Chondrocyte (in vitro differentiated cells): ENCODE data around the gene GPR153. TPM values are rescaled to one million over a fixed set of nuclear protein-coding genes. Genes with fewer than 3 reads are reported as not detected.

Source experiments
- DNase-seq: peaks from one replicate; pipeline ENCODE4 v3.0.0; 2021; ENCODE audit warnings: mixed read lengths, low spot score
- H3K27ac Mint-ChIP-seq: one replicate; pipeline ENCODE4 v1.8.0; 2021; ENCODE audit warnings: mild to moderate bottlenecking, moderate library complexity, mixed read lengths; ENCODE audit not compliant: unreplicated experiment
- H3K27me3 Mint-ChIP-seq: 2 replicates; pipeline ENCODE4 v1.8.0; 2021; ENCODE audit warnings: low read depth, mixed read lengths
- H3K36me3 Mint-ChIP-seq: 2 replicates; pipeline ENCODE4 v1.8.0; 2021; ENCODE audit warnings: low read depth, mixed read lengths
- H3K4me1 Mint-ChIP-seq: 2 replicates; pipeline ENCODE4 v1.8.0; 2021; ENCODE audit warnings: low read depth, mild to moderate bottlenecking, mixed read lengths
- H3K4me3 Mint-ChIP-seq: one replicate; pipeline ENCODE4 v1.8.0; 2021; ENCODE audit warnings: mild to moderate bottlenecking, moderate library complexity, mixed read lengths; ENCODE audit not compliant: unreplicated experiment
- H3K9me3 Mint-ChIP-seq: 2 replicates; pipeline ENCODE4 v1.8.0; 2021; ENCODE audit warnings: low read depth, mixed read lengths
- total RNA-seq: library from RNA; stranded (reverse); gene quantifications from 3 replicates; pipeline ENCODE4 v1.2.1, GENCODE V29; 2021
- TF ChIP-seq, protein P1 (sequence below): fragments of 200-600 bp; sonication (generic); IDR thresholded peaks from 2 replicates; pipeline ENCODE4 v1.5.0; 2021; ENCODE audit warnings: antibody characterized with exemption, mild to moderate bottlenecking, moderate library complexity

Gene GPR153
- total RNA-seq, 1 donor from 2014 or later, result 4.4 TPM

- no peaks in the 10 kb centered on the region for H3K27me3 Mint-ChIP-seq
- DNase-seq, result no peak
- no peak overlapping the region for H3K4me3 Mint-ChIP-seq
- no peaks in the 10 kb centered on the region for H3K9me3 Mint-ChIP-seq
- H3K36me3 Mint-ChIP-seq, result no peaks in the 10 kb centered on the region
- no peak overlapping the region for H3K27ac Mint-ChIP-seq
- peaks cover 32% of the 10 kb centered on the region for H3K4me1 Mint-ChIP-seq
- TF ChIP-seq, protein P1, sequence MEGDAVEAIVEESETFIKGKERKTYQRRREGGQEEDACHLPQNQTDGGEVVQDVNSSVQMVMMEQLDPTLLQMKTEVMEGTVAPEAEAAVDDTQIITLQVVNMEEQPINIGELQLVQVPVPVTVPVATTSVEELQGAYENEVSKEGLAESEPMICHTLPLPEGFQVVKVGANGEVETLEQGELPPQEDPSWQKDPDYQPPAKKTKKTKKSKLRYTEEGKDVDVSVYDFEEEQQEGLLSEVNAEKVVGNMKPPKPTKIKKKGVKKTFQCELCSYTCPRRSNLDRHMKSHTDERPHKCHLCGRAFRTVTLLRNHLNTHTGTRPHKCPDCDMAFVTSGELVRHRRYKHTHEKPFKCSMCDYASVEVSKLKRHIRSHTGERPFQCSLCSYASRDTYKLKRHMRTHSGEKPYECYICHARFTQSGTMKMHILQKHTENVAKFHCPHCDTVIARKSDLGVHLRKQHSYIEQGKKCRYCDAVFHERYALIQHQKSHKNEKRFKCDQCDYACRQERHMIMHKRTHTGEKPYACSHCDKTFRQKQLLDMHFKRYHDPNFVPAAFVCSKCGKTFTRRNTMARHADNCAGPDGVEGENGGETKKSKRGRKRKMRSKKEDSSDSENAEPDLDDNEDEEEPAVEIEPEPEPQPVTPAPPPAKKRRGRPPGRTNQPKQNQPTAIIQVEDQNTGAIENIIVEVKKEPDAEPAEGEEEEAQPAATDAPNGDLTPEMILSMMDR, result no peak
Observed at GRCh38 chr1:6272452-6272851, 11.6 kb upstream of the GPR153 start.

GRCh38 chr1:6271554-6271953 lies 10.7 kb upstream of the GPR153 start:
- DNase-seq, result no peak
- H3K27ac Mint-ChIP-seq, result no peak overlapping the region
- TF ChIP-seq, protein P1, result no peak
- H3K4me1 Mint-ChIP-seq, result peaks cover 27% of the 10 kb centered on the region
- no peaks in the 10 kb centered on the region for H3K36me3 Mint-ChIP-seq
- no peak overlapping the region for H3K4me3 Mint-ChIP-seq
- H3K9me3 Mint-ChIP-seq, result no peaks in the 10 kb centered on the region
- no peaks in the 10 kb centered on the region for H3K27me3 Mint-ChIP-seq

DNA sequence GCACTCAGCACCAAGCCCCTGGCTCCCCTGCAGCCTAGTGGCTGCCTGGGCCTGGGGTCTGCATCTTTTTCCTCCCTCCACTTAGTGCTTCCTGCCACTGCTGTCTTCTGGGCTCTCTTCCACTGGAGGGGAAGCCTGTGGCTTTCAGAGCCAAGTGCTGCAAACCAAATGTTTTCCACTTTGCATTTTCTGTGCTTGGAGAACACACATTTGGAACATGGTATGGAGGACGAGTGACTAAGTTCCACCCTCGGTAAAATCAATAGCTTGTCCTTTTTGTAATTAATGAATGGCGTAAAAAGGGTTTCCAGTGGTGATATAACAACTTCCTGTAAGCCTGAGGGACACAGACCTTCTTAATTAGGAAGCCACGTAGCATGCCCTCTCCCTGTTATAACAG lies 10.1 kb upstream of the GPR153 start:
- Mint-ChIP-seq H3K27ac (no peak overlapping the region), H3K36me3 (peaks cover 1% of the 10 kb centered on the region), H3K27me3 (no peaks in the 10 kb centered on the region), H3K9me3 (no peaks in the 10 kb centered on the region), H3K4me3 (no peak overlapping the region), H3K4me1 (peaks cover 21% of the 10 kb centered on the region)
- TF ChIP-seq, protein P1, result no peak
- no peak for DNase-seq

DNA sequence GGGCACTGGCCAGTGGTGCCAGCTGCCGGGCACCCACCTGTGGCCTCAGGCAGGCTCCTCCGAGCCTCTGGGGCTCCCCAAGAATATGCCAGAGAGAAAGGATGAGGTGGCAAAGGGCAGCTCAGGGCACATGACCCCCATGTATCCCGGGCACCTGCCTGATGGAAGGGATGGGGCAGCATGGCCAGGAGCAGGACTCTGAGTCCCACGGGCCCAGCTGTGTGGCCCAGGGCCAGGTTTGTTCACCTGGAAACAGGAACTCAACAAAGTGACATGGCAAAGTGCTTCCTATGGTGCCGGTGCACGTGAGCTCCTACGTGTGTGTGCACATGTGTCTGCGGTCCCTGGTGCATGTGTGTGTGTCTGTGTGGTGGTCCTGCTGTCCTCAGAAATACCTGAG lies 9.5 kb upstream of the GPR153 start:
- TF ChIP-seq, protein P1, result no peak
- no peak for DNase-seq
- H3K4me3 Mint-ChIP-seq, result no peak overlapping the region
- H3K27ac Mint-ChIP-seq, result no peak overlapping the region
- H3K9me3 Mint-ChIP-seq, result no peaks in the 10 kb centered on the region
- no peaks in the 10 kb centered on the region for H3K27me3 Mint-ChIP-seq
- peaks cover 18% of the 10 kb centered on the region for H3K4me1 Mint-ChIP-seq
- H3K36me3 Mint-ChIP-seq, result peaks cover 2% of the 10 kb centered on the region

DNA sequence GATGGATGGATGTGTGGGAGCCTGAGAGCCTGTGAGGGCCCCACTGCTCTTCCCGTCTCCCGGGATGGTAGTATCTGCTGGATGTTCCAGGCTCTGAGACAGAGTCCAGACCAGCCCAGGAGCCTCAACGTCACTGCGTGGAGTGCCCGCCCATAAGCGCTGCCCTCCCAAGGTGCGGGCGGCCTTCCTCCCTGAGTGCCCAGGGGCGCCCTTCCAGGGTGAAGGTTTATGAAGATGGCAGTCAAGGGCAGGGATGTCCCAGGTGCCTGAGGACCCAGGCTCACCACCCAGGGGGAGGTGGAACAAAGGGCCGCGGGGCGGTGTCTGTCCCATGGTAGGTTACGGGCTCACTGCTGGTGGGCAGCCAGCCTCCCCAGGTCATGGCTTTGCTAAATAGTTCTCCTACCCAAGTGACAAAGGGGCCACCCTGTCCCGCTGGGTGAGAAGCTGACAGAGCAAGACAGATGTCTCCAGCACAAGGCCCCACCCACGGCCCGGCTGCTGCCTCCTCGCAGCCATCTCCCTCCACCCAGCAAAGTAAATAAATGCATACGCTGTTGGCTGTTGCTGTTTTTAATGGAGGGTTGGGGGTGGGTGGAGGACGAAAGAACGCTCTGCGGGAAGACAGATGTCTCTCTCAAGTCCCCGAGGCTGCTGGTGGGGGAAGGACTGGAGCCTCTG lies 9.0 kb upstream of the GPR153 start:
- TF ChIP-seq, protein P1, result no peak
- no peaks in the 10 kb centered on the region for H3K9me3 Mint-ChIP-seq
- no peaks in the 10 kb centered on the region for H3K27me3 Mint-ChIP-seq
- H3K36me3 Mint-ChIP-seq, result peaks cover 2% of the 10 kb centered on the region
- no peak for DNase-seq
- H3K4me1 Mint-ChIP-seq, result peaks cover 18% of the 10 kb centered on the region
- no peak overlapping the region for H3K27ac Mint-ChIP-seq
- no peak overlapping the region for H3K4me3 Mint-ChIP-seq
